Glutamatergic neuron (in vitro differentiated cells): ENCODE data around the gene TIAM2. TPM values are rescaled to one million over a fixed set of nuclear protein-coding genes. Genes with fewer than 3 reads are reported as not detected.

Source experiments
- DNase-seq: peaks from one replicate; pipeline ENCODE4 v3.0.0; 2022
- H3K27ac Mint-ChIP-seq: one replicate; pipeline ENCODE4 v1.8.0; 2020; ENCODE audit warnings: mild to moderate bottlenecking, mixed read lengths, inconsistent platforms; ENCODE audit not compliant: unreplicated experiment
- H3K27me3 Mint-ChIP-seq: one replicate; pipeline ENCODE4 v1.8.0; 2020; ENCODE audit warnings: mild to moderate bottlenecking, moderate library complexity, mixed read lengths, inconsistent platforms; ENCODE audit not compliant: unreplicated experiment
- H3K36me3 Mint-ChIP-seq: one replicate; pipeline ENCODE4 v1.8.0; 2020; ENCODE audit warnings: mild to moderate bottlenecking, mixed read lengths, inconsistent platforms; ENCODE audit not compliant: unreplicated experiment
- H3K4me1 Mint-ChIP-seq: one replicate; pipeline ENCODE4 v1.8.0; 2020; ENCODE audit warnings: mild to moderate bottlenecking, low read depth, mixed read lengths, inconsistent platforms; ENCODE audit not compliant: unreplicated experiment
- H3K4me3 Mint-ChIP-seq: one replicate; pipeline ENCODE4 v1.8.0; 2020; ENCODE audit warnings: mild to moderate bottlenecking, mixed read lengths, inconsistent platforms; ENCODE audit not compliant: unreplicated experiment
- H3K9me3 Mint-ChIP-seq: one replicate; pipeline ENCODE4 v1.8.0; 2020; ENCODE audit warnings: mild to moderate bottlenecking, moderate library complexity, mixed read lengths, inconsistent platforms; ENCODE audit not compliant: unreplicated experiment
- CTCF ChIP-seq: fragments of 200-600 bp; sonication (generic); IDR thresholded peaks from one replicate; pipeline ENCODE4 v1.5.0; 2021; ENCODE audit not compliant: partially characterized antibody, unreplicated experiment
- total RNA-seq: library from RNA; stranded (reverse); fragmentation: NEBNext Ultra II Directional; extraction: Animal tissue kit (Norgen Biotek cat#: 25700); gene quantifications from one replicate; pipeline ENCODE4 v1.2.1, GENCODE V29; 2021; ENCODE audit not compliant: unreplicated experiment

The TIAM2 gene
- total RNA-seq, 1 donor from 2014 or later, result 113 TPM

- DNase-seq, result no peak
- Mint-ChIP-seq H3K4me1 (peaks cover 8% of the 10 kb centered on the region), H3K9me3 (peaks cover 5% of the 10 kb centered on the region), H3K36me3 (no peaks in the 10 kb centered on the region), H3K4me3 (no peak overlapping the region), H3K27me3 (peaks cover 2% of the 10 kb centered on the region), H3K27ac (no peak overlapping the region)
- TF ChIP-seq CTCF, result no peak
Observed at GRCh38 chr6:155155787-155156447, 160.8 kb downstream of the TIAM2 start.

GRCh38 chr6:155157101-155157500 lies 162.0 kb downstream of the TIAM2 start:
- H3K27me3 Mint-ChIP-seq, result peaks cover 2% of the 10 kb centered on the region
- H3K9me3 Mint-ChIP-seq, result peaks cover 3% of the 10 kb centered on the region
- no peak for DNase-seq
- no peak for TF ChIP-seq CTCF
- H3K4me3 Mint-ChIP-seq, result peak overlapping the region; percentile 43
- H3K36me3 Mint-ChIP-seq, result no peaks in the 10 kb centered on the region
- H3K27ac Mint-ChIP-seq, result no peak overlapping the region
- H3K4me1 Mint-ChIP-seq, result peaks cover 8% of the 10 kb centered on the region

GRCh38 chr6:155158030-155158843 lies 163.1 kb downstream of the TIAM2 start:
- no peak overlapping the region for H3K27ac Mint-ChIP-seq

GRCh38 chr6:155162682-155163081 lies 167.6 kb downstream of the TIAM2 start:
- DNase-seq, result no peak
- Mint-ChIP-seq H3K4me3 (no peak overlapping the region), H3K4me1 (no peaks in the 10 kb centered on the region), H3K27me3 (peaks cover 2% of the 10 kb centered on the region), H3K9me3 (no peaks in the 10 kb centered on the region), H3K36me3 (no peaks in the 10 kb centered on the region), H3K27ac (no peak overlapping the region)
- no peak for TF ChIP-seq CTCF

More at GRCh38 chr6:155158030-155158843, 163.1 kb downstream of the TIAM2 start:
- TF ChIP-seq CTCF, result no peak
- H3K27me3 Mint-ChIP-seq, result peaks cover 2% of the 10 kb centered on the region
- H3K36me3 Mint-ChIP-seq, result no peaks in the 10 kb centered on the region
- DNase-seq, result no peak
- H3K9me3 Mint-ChIP-seq, result peaks cover 3% of the 10 kb centered on the region
- peaks cover 8% of the 10 kb centered on the region for H3K4me1 Mint-ChIP-seq
- no peak overlapping the region for H3K4me3 Mint-ChIP-seq

GRCh38 chr6:155163601-155164000 lies 168.5 kb downstream of the TIAM2 start:
- H3K9me3 Mint-ChIP-seq, result no peaks in the 10 kb centered on the region
- H3K4me1 Mint-ChIP-seq, result no peaks in the 10 kb centered on the region
- H3K36me3 Mint-ChIP-seq, result no peaks in the 10 kb centered on the region
- H3K27me3 Mint-ChIP-seq, result peaks cover 2% of the 10 kb centered on the region
- DNase-seq, result no peak
- no peak for TF ChIP-seq CTCF
- H3K27ac Mint-ChIP-seq, result no peak overlapping the region
- no peak overlapping the region for H3K4me3 Mint-ChIP-seq
